Stimulated activated CD4-positive, alpha-beta T cell treated with anti-CD3 and anti-CD28 coated beads, Interleukin-15, amount 100 ng/mL, for 48 hours (primary cell): ENCODE measurements around the gene CST5.
A peak's percentile ranks its signal among the peaks of the same experiment; 100 is the strongest.
"Not testable (repeated sequence)": the region's sequence is repeated elsewhere in the genome, so short reads cannot be mapped to it uniquely, and the experiment has no call there.

Experiments
- DNase-seq, 2 donors: peaks; one replicate each; pipeline ENCODE4 v3.0.0-alpha.2; 2020; ENCODE audit warnings: low read depth in 2 of 2

CST5 gene

GRCh38 chr20:23889775-23890187 is 10.2 kb upstream of the CST5 start:
- peak; percentile 38 to 39 for DNase-seq

DNA sequence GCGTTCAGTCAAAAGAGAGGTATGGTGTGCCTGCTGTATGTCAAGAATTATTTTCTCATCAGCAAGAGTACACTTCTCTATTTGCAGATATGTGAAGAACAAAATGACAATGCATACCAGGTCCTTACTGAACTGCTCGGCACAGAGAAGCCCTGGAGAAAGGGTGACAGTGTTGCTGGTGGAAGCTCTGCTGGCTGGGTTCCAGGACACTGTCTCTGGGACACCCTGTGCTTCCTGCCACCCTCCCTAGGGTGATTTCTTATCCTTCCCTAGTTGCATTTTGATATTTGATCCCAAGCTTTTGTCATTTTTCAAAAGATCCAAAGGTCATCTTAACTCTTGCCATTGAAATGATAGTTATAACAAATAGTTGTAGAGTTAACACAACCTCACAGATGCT is 8.3 kb upstream of the CST5 start:
- DNase-seq = no peak

DNA sequence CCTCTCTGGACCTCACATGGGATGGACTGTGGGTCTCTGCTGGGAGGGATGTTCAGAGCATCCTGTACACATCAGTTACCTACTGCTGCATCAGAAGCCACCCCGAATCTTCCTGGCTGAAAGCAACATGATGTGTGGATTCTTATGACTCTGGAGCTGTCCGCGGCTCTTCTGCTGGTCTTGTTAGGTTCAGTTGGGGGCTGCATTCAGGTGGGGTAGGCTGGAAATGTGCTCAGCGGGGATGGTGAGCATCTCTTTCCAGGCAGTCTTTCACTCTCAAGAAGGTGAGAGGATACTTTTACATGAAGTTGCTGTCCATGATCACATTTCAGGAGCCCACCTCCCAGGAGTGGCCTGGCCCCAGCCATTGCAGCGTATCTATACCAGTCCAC is 5.2 kb upstream of the CST5 start:
- no peak for DNase-seq

- DNase-seq = no peak
Measured at GRCh38 chr20:23884136-23884770, 4.7 kb upstream of the CST5 start.

- DNase-seq = no peak
Measured at GRCh38 chr20:23881371-23881770, 1.8 kb upstream of the CST5 start.

GRCh38 chr20:23880417-23880816 is 869 bp upstream of the CST5 start:
- DNase-seq = no peak

DNA sequence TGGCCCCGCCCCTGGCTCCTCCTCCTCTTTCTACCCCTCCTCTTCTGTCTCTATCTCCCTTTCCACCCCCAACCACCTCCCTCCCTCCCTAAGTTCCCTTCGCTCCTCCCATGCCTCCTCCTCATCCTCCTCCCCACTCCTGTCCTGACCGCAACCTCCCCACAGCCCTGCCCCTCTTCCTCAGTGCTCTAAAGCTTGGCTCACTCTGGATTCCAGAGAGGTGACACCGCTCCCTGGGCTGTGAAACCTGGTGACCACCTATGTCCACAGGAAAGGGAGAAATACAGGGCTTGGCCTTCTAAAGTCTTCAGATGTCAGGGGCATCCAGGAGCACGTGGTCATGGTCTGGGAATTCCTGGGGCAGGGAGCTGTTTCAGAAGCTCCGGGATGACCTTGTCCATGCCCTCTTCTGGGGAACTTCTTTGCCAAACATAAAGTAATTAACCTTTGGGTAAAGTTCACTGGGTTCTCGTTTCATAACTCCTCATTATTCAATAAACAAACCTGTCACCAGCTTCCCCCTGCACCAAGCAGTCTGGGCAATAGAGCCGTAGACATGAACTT is 345 bp upstream of the CST5 start:
- no peak for DNase-seq

DNA sequence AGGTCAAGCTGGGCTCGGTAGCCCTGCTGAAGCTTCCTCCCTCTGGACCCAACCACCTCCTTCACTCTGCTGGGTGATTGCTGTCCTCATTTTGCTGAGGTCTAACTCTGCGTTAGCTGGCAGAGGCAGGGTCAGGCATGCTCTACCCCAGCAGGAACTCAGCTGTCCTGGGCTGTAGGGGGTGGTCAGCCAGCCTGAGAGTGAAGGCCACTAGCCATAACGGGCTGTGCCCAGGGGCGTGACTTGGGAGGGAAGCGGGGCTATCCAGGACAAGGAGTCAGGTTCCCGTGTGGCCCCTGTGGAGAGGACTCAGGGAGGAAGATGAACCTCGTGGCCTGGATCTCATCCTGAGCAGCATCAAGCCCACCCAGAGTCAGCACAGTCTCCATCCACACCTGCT is 761 bp downstream of the CST5 start:
- no peak for DNase-seq

DNA sequence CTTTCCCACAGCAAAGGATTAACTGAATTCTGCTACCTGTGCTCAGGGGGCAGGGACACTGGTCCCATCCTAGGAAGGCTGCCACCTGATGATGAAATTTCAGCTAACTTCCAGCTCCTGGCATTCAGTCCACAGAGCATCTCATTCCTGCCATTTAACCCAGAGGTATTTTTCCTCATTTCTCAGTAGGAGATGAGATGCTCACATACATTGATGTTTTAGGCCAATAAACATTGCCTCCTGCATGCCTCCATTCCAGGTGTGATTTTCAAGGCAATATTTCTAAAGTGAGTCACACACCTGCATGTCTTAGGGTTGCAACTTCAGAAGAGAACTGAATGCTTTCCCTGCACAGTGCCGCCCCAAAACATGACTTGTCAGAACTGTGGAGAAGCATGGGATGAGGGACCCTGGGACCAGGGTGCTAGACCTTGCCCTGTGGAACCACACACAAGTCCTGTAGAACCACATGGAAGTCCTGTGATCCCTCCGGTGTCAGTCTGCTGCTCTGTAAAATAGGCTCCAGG is 1.5 kb downstream of the CST5 start:
- DNase-seq = not testable (repeated sequence)

DNA sequence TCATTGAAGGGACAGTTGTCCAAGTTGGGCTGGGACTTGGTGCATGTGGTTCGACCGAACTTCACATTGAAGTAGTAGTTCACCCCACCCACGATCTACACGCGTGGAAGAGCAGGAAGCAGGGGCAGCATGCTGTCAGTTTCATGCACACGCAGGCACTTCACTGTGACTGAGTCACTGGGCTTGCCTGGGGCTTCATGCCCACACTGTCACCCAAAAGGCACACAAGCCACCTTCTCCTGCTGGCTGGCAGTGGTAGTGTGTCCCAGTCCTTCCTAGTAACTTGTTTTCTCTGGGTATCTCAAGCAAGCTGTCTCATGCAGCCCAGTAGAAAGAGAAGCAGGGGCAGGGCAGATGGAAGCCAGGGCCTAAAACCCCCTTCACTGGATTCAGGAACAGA is 2.0 kb downstream of the CST5 start:
- DNase-seq = no peak

GRCh38 chr20:23875606-23876237 is 3.8 kb downstream of the CST5 start:
- DNase-seq = no peak

DNA sequence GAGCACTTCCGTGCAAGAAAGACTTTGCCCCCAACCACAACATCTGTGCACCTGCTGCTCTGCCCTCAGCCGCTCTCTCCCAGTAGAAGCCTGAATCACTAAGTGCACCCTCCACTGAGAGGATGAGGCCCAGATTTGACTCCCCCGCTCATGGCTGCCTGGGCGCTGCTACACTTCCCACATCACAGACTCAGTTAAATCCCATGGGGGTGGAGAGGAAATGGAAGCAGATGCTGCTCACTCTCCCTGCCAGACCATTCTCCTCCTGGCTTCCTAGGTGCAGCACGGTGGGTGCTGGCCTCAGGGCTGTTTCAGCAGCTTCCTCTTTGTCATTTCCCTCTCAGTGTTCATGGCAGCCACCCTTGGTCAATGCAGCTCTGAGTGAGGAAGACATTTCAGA is 4.8 kb downstream of the CST5 start:
- DNase-seq = no peak

GRCh38 chr20:23873370-23874015 is 6.1 kb downstream of the CST5 start:
- no peak for DNase-seq

GRCh38 chr20:23872065-23872464 is 7.5 kb downstream of the CST5 start:
- DNase-seq = no peak

DNA sequence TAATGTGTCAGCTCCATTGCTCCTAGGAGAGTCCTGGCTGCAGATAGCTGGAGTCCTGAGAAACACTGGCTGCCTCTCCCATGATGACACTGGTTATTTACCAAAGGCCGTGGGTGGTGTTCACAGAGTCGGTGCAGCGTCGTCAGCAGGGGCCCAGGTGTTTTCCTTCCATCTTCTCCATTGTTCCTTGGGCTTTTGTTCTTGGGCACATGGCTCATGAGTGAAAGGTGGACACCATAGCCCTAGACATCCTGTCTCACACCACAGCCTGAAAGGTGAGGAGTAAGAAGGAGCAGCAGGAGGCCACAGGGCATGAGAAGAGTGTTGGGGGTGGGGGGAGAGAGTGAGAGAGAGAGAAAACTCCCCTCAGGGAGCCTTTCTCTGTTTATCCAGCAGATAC is 9.1 kb downstream of the CST5 start:
- no peak for DNase-seq

GRCh38 chr20:23869520-23869919 is 10.0 kb downstream of the CST5 start:
- no peak for DNase-seq

DNA sequence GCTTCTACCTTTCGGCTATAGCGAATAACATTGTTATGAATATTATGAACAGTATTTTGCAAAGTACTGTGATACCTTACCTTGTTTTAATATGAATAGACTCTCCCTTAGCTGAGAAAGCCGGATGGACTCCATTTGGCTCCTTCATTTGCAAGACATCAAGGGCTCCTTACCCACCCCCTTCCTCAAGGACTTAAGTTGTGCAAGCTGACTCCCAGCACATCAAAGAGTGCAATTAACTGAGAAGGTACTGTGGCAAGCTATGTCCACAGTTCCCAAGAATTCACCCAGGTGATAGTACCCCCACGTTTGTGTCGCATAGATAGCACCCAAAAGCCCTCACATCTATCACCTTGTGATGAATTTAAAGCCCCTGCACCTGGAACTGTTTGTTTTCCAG is 11.2 kb downstream of the CST5 start:
- DNase-seq = no peak

- no peak for DNase-seq
Measured at GRCh38 chr20:23867152-23867776, 12.3 kb downstream of the CST5 start.

DNA sequence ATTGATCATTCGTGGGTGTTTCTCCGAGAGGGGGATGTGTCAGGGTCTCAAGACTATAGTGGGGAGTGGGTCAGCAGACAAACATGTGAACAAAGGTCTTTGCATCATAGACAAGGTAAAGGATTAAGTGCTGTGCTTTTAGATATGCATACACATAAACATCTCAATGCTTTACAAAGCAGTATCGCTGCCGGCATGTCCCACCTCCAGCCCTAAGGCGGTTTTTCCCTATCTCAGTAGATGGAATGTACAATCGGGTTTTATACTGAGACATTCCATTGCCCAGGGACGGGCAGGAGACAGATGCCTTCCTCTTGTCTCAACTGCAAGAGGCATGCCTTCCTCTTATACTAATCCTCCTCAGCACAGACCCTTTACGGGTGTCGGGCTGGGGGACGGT is 18.8 kb downstream of the CST5 start:
- not testable (repeated sequence) for DNase-seq

- no peak for DNase-seq
Measured at GRCh38 chr20:23857962-23858595, 21.5 kb downstream of the CST5 start.

DNA sequence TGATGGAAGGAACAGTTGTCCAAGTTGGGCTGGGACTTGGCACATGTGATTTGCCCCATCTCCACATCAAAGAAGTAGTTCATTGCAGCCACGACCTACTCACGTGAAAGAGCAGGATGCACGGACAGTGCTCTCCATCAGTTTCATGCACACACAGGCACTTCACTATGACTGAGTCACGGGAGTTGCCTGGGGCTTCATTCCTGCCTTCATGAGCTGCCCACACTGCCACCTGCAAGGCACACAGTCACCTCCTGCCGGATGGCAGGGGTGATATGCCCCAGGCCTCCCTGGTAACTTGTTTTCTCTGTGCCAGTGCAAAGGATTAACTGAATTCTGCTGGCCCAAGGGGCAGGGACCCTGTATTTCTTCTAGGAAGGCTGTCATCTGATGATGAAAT is 22.8 kb downstream of the CST5 start:
- DNase-seq = no peak

GRCh38 chr20:23856226-23856625 is 23.3 kb downstream of the CST5 start:
- DNase-seq = no peak
